GM21367 (cell line): Measurements from ENCODE around the gene EP300.

Source experiments
- ATAC-seq: cut with Tn5 transposase; IDR thresholded peaks from one replicate; pipeline ENCODE4 v1.9.1; 2021; ENCODE audit not compliant: unreplicated experiment

Gene EP300

GRCh38 chr22:41204066-41204465 lies 111.7 kb downstream of the EP300 start:
- ATAC-seq = no peak

- peak; percentile 91 for ATAC-seq
These were observed 112.9 kb downstream of the EP300 start, which contains the start of gene L3MBTL2 for GRCh38 chr22:41204992-41205900. Gene L3MBTL2 (plus strand): TSS chr22:41205312. CDS start chr22:41205363, 51 bp downstream.

DNA sequence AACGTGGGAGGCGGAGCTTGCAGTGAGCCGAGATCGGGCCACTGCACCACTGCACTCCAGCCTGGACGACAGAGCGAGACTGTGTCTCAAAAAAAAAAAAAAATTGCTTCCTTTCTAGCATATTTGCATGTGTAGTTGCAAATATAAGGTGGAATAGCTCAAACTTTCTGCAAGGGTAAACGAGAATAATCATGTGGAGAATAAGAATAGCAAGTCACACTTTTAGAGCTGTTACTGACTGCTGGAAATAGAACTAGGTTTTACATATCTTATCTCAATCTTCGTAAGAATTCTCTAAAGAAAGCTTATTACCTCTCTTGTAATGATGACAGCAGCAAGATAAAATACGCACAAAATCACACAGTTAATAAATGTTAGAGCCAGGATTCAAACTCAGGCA lies 114.3 kb downstream of the EP300 start:
- no peak for ATAC-seq

GRCh38 chr22:41215409-41215808 lies 123.0 kb downstream of the EP300 start:
- ATAC-seq = no peak

- no peak for ATAC-seq
These were observed 123.5 kb downstream of the EP300 start for GRCh38 chr22:41215926-41216325.

- ATAC-seq = no peak
These were observed 124.6 kb downstream of the EP300 start for GRCh38 chr22:41216984-41217383.

DNA sequence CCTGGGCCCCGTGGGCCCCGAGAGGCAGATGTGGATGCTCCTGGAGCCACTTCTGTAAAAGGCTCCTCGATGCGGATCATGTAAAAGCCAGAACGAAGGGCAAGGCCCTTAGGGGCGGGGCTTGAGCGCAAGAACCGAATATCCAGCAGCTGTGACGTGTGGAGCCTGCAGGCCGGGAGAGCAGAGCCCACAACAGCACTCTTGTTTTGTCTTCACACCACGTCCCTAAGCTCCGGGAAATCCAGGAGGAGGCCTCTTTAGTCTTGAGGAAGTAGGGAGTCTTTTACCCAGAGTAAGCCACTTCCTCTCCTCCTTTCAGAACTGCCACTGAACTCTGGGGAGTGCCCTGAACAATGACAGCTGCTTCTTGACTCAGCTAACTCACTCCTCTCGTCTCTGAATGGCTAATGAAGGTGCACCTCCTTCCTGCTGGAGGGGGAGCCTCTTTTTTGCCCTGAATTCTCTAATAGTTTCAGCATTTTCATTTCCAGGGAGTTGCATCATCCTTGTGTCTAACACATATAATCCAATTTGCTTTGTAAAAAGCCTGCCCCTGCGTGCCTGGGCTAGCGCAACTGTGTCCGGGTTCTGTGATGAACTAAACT lies 125.3 kb downstream of the EP300 start:
- no peak for ATAC-seq

- no peak for ATAC-seq
These were observed 130.6 kb downstream of the EP300 start for GRCh38 chr22:41222846-41223507.

GRCh38 chr22:41223535-41223934 lies 131.1 kb downstream of the EP300 start:
- no peak for ATAC-seq

DNA sequence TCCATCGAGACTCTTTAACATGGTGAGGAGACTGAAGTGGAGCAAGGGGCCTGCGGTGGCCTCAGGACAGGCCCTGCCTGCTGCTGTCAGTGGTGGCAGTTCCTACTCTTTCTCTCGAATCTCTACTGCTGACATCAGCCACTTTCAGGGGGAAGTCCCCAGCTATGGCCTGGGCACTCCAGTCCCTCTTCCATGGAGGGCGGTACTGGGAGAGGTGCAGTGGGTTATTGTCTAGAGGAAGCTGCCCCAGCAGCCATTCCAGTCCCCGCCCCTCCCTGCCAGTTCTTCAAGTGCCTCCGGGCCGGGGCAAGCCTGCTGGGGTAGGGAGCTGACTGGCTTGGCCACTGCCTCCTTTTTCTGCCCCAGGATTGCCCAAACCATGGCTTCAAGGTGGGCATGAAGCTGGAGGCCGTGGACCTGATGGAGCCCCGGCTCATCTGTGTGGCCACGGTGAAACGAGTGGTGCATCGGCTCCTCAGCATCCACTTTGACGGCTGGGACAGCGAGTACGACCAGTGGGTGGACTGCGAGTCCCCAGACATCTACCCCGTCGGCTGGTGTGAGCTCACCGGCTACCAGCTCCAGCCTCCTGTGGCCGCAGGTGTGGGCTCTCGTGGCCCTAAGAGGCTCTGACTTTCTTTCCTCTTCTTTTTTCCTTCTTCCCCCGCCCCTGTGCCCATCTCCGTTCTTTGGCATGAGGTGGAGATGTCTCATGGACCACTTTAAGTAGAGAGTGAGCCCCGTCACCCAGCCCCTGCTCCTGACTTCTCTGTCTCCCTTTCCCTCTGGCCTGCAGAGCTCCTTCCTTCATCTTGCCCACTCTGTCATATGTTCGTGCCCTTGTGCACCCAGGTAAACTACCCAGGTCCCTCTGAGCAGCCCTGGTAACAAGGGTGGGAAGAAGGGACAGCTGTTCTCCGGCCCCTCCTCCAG lies 134.6 kb downstream of the EP300 start:
- ATAC-seq = no peak

- no peak for ATAC-seq
These were observed 136.8 kb downstream of the EP300 start for GRCh38 chr22:41229215-41229614.
